GM23338 (cell line): ENCODE data around the gene DBH. TPM values are rescaled to one million over a fixed set of nuclear protein-coding genes. Genes with fewer than 3 reads are reported as not detected.

Experiments
- ATAC-seq: fragments of 200-7000 bp; cut with Tn5 transposase; 3 replicates; pipeline ENCODE4 v1.9.1; 2020
- DNase-seq: peaks from one replicate; pipeline ENCODE4 v3.0.0-alpha.2; 2015; ENCODE audit warnings: low spot score
- H2AFZ ChIP-seq: fragments of 200-600 bp; sonication (generic); 2 replicates; pipeline ENCODE4 v1.8.0; 2016; ENCODE audit warnings: antibody characterized with exemption, mild to moderate bottlenecking, moderate library complexity
- H3F3A ChIP-seq: fragments of 200-600 bp; sonication (generic); replicated peaks from 2 replicates; pipeline ENCODE4 v1.8.0; 2017; ENCODE audit warnings: antibody characterized with exemption, mixed run types, low read depth
- H3K27ac ChIP-seq: fragments of 200-600 bp; sonication (generic); 2 replicates; pipeline ENCODE4 v1.6.1; 2016; ENCODE audit warnings: low read depth
- H3K27me3 ChIP-seq: fragments of 200-600 bp; sonication (generic); 2 replicates; pipeline ENCODE4 v1.8.0; 2016; ENCODE audit warnings: mild to moderate bottlenecking, mixed run types, moderate library complexity; ENCODE audit not compliant: insufficient read depth
- H3K36me3 ChIP-seq: fragments of 200-600 bp; sonication (generic); 2 replicates; pipeline ENCODE4 v1.8.0; 2016; ENCODE audit warnings: mild to moderate bottlenecking; ENCODE audit not compliant: insufficient read depth
- H3K4me1 ChIP-seq: fragments of 200-600 bp; sonication (generic); 2 replicates; pipeline ENCODE4 v1.8.0; 2016; ENCODE audit warnings: mild to moderate bottlenecking, moderate library complexity; ENCODE audit not compliant: insufficient read depth
- H3K4me2 ChIP-seq: fragments of 200-600 bp; sonication (generic); 2 replicates; pipeline ENCODE4 v1.7.1; 2017; ENCODE audit warnings: mixed run types
- H3K4me3 ChIP-seq: fragments of 200-600 bp; sonication (generic); 2 replicates; pipeline ENCODE4 v1.6.1; 2016; ENCODE audit warnings: mixed run types
- H3K79me2 ChIP-seq: fragments of 200-600 bp; sonication (generic); replicated peaks from 2 replicates; pipeline ENCODE4 v1.8.0; 2017; ENCODE audit warnings: mild to moderate bottlenecking; ENCODE audit not compliant: insufficient read depth
- H3K9me2 ChIP-seq: fragments of 200-600 bp; sonication (generic); 2 replicates; pipeline ENCODE4 v1.8.0; 2017; ENCODE audit not compliant: insufficient read depth
- H4K20me1 ChIP-seq: fragments of 200-600 bp; sonication (generic); replicated peaks from 2 replicates; pipeline ENCODE4 v1.8.0; 2017; ENCODE audit warnings: mild to moderate bottlenecking; ENCODE audit not compliant: insufficient read depth
- H3K27ac Mint-ChIP-seq: 2 replicates; pipeline ENCODE4 v1.8.0; 2020; ENCODE audit warnings: inconsistent platforms, mild to moderate bottlenecking, moderate library complexity, mixed read lengths
- H3K27me3 Mint-ChIP-seq: 3 replicates; pipeline ENCODE4 v1.8.0; 2022; ENCODE audit warnings: low read depth, mild to moderate bottlenecking, moderate library complexity, mixed read lengths, inconsistent platforms; ENCODE audit not compliant: insufficient read depth, poor library complexity
- H3K36me3 Mint-ChIP-seq: 3 replicates; pipeline ENCODE4 v1.8.0; 2021; ENCODE audit warnings: low read depth, mild to moderate bottlenecking, inconsistent platforms, moderate library complexity, mixed read lengths
- H3K4me1 Mint-ChIP-seq: 3 replicates; pipeline ENCODE4 v1.8.0; 2020; ENCODE audit warnings: mild to moderate bottlenecking, inconsistent platforms, mixed read lengths
- H3K4me3 Mint-ChIP-seq: 3 replicates; pipeline ENCODE4 v1.8.0; 2021; ENCODE audit warnings: moderate library complexity, mild to moderate bottlenecking, inconsistent platforms, mixed read lengths
- H3K9me3 Mint-ChIP-seq: 3 replicates; pipeline ENCODE4 v1.8.0; 2020; ENCODE audit warnings: moderate library complexity, mild to moderate bottlenecking, inconsistent platforms, mixed read lengths
- EZH2phosphoT487 ChIP-seq: fragments of 200-600 bp; sonication (generic); IDR thresholded peaks from one replicate; pipeline ENCODE4 v1.8.1; 2018; ENCODE audit warnings: antibody characterized with exemption; ENCODE audit not compliant: unreplicated experiment
- POLR2AphosphoS5 ChIP-seq: IDR thresholded peaks from 2 replicates; pipeline ENCODE4 v1.6.1; 2016; ENCODE audit warnings: antibody characterized with exemption, low read depth
- polyA plus RNA-seq: library from polyadenylated mRNA; unstranded; fragments of >200 nt; fragmentation: Nextera tagmentation; extraction: Ambion mirVana; gene quantifications from 2 replicates; pipeline ENCODE4 v1.2.1, GENCODE V29; 2016
- total RNA-seq: library from RNA; depleted of rRNA; stranded (reverse); fragments of >200 nt; shearing (Covaris generic); gene quantifications from 2 replicates; pipeline ENCODE4 v1.2.3, GENCODE V29; 2014
- TF ChIP-seq, protein P1 (sequence below): IDR thresholded peaks from 2 replicates; pipeline ENCODE4 v1.6.1; 2016; ENCODE audit warnings: antibody characterized with exemption
- TF ChIP-seq, protein P2 (sequence below), 2 experiments: fragments of 200-600 bp in 1 of 2; sonication (generic) in 1 of 2; conservative IDR thresholded peaks; 2 replicates each; pipeline versions ENCODE4 v1.5.1 to v1.6.1; 2016 to 2017; ENCODE audit warnings: antibody characterized with exemption in 2 of 2, low read depth in 2 of 2, mild to moderate bottlenecking in 2 of 2, moderate library complexity in 1 of 2
- TF ChIP-seq, protein P3 (sequence below): fragments of 250-450 bp; sonication (Bioruptor Pico); IDR thresholded peaks from 2 replicates; pipeline ENCODE4 v1.5.0; 2020; ENCODE audit warnings: mild to moderate bottlenecking, moderate library complexity

Gene DBH
- total and polyA plus RNA-seq, 2 experiments from 2014 or later = 0.08 to 0.24 TPM

DNA sequence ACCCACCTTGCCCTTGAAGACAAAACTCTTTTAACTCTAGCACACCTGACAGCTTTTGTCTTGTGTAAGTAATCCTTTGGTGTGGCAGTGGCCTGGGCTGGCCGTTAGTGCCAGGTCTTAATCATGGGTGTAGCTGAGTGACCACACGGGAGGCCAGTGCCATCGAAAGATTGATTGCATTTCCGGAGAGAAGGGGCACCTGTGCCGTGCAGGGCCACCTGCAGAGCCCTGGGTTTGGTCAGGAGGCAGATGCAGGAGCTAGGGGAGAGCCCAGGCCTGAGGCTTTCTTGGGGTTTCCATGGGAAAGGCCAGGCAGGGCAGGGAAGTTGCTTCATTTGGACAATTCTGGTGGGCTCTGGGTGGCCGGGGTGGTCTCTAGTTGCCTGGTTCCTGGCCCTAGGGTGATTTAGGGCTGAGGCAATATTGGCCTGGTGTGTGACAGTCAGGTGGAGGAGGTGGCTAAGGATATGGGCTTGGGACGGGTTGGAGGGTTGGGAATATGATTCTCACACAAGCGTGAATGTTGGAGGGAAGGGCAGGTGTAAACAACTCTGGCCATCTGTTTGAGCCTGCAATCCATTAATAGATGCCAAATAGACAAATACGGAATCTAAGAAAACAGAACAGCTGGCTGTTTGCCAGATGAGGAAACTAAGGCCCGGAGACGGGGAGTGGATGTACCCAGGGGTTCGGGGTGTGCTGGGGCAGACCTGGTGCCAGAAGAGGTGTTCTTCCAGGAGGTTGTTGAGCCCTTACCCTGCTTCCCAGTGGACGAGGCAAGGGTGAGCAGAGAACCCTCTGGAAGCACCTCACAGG is 4.6 kb downstream of the DBH start (continued):
- TF ChIP-seq, protein P1, sequence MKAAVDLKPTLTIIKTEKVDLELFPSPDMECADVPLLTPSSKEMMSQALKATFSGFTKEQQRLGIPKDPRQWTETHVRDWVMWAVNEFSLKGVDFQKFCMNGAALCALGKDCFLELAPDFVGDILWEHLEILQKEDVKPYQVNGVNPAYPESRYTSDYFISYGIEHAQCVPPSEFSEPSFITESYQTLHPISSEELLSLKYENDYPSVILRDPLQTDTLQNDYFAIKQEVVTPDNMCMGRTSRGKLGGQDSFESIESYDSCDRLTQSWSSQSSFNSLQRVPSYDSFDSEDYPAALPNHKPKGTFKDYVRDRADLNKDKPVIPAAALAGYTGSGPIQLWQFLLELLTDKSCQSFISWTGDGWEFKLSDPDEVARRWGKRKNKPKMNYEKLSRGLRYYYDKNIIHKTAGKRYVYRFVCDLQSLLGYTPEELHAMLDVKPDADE = no peak
- TF ChIP-seq, protein P2, sequence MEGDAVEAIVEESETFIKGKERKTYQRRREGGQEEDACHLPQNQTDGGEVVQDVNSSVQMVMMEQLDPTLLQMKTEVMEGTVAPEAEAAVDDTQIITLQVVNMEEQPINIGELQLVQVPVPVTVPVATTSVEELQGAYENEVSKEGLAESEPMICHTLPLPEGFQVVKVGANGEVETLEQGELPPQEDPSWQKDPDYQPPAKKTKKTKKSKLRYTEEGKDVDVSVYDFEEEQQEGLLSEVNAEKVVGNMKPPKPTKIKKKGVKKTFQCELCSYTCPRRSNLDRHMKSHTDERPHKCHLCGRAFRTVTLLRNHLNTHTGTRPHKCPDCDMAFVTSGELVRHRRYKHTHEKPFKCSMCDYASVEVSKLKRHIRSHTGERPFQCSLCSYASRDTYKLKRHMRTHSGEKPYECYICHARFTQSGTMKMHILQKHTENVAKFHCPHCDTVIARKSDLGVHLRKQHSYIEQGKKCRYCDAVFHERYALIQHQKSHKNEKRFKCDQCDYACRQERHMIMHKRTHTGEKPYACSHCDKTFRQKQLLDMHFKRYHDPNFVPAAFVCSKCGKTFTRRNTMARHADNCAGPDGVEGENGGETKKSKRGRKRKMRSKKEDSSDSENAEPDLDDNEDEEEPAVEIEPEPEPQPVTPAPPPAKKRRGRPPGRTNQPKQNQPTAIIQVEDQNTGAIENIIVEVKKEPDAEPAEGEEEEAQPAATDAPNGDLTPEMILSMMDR (conservative IDR thresholded peaks at IDR 0.05; ENCODE audit: low read depth in 2 of 2) = no peak
- TF ChIP-seq, protein P3, sequence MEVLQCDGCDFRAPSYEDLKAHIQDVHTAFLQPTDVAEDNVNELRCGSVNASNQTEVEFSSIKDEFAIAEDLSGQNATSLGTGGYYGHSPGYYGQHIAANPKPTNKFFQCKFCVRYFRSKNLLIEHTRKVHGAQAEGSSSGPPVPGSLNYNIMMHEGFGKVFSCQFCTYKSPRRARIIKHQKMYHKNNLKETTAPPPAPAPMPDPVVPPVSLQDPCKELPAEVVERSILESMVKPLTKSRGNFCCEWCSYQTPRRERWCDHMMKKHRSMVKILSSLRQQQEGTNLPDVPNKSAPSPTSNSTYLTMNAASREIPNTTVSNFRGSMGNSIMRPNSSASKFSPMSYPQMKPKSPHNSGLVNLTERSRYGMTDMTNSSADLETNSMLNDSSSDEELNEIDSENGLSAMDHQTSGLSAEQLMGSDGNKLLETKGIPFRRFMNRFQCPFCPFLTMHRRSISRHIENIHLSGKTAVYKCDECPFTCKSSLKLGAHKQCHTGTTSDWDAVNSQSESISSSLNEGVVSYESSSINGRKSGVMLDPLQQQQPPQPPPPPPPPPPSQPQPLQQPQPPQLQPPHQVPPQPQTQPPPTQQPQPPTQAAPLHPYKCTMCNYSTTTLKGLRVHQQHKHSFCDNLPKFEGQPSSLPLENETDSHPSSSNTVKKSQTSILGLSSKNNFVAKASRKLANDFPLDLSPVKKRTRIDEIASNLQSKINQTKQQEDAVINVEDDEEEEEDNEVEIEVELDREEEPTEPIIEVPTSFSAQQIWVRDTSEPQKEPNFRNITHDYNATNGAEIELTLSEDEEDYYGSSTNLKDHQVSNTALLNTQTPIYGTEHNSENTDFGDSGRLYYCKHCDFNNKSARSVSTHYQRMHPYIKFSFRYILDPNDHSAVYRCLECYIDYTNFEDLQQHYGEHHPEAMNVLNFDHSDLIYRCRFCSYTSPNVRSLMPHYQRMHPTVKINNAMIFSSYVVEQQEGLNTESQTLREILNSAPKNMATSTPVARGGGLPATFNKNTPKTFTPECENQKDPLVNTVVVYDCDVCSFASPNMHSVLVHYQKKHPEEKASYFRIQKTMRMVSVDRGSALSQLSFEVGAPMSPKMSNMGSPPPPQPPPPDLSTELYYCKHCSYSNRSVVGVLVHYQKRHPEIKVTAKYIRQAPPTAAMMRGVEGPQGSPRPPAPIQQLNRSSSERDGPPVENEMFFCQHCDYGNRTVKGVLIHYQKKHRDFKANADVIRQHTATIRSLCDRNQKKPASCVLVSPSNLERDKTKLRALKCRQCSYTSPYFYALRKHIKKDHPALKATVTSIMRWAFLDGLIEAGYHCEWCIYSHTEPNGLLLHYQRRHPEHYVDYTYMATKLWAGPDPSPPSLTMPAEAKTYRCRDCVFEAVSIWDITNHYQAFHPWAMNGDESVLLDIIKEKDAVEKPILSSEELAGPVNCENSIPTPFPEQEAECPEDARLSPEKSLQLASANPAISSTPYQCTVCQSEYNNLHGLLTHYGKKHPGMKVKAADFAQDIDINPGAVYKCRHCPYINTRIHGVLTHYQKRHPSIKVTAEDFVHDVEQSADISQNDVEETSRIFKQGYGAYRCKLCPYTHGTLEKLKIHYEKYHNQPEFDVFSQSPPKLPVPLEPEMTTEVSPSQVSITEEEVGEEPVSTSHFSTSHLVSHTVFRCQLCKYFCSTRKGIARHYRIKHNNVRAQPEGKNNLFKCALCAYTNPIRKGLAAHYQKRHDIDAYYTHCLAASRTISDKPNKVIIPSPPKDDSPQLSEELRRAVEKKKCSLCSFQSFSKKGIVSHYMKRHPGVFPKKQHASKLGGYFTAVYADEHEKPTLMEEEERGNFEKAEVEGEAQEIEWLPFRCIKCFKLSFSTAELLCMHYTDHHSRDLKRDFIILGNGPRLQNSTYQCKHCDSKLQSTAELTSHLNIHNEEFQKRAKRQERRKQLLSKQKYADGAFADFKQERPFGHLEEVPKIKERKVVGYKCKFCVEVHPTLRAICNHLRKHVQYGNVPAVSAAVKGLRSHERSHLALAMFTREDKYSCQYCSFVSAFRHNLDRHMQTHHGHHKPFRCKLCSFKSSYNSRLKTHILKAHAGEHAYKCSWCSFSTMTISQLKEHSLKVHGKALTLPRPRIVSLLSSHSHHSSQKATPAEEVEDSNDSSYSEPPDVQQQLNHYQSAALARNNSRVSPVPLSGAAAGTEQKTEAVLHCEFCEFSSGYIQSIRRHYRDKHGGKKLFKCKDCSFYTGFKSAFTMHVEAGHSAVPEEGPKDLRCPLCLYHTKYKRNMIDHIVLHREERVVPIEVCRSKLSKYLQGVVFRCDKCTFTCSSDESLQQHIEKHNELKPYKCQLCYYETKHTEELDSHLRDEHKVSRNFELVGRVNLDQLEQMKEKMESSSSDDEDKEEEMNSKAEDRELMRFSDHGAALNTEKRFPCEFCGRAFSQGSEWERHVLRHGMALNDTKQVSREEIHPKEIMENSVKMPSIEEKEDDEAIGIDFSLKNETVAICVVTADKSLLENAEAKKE (CRISPR knock-in tag) = no peak

DNA sequence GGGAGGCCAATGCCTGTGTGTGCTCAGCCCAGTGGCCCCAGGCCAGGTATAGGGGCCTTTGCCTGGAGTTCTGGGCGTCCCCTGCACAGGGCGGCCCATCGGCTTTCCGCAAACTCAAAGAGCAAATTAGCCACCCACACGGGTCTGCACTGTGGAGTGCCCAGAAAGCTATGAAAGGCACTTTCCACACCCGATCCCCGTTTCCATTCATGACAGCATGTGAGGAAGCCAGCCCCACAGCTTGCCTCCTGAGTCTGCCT is 5.2 kb downstream of the DBH start:
- Histone ChIP-seq H4K20me1 (no peaks in the 10 kb centered on the region), H3K36me3 (no peaks in the 10 kb centered on the region), H3K4me2 (no peak overlapping the region), H3K4me1 (peaks cover 11% of the 10 kb centered on the region), H2AFZ (no peak overlapping the region), H3K4me3 (no peak overlapping the region), H3K27me3 (no peaks in the 10 kb centered on the region), H3K79me2 (no peaks in the 10 kb centered on the region), H3F3A (no peaks in the 10 kb centered on the region), H3K9me2 (no peaks in the 10 kb centered on the region), H3K27ac (no peak overlapping the region)
- no peak for TF ChIP-seq POLR2AphosphoS5
- TF ChIP-seq EZH2phosphoT487 = no peak
- TF ChIP-seq, protein P2 (conservative IDR thresholded peaks at IDR 0.05; ENCODE audit: low read depth in 2 of 2) = no peak
- TF ChIP-seq, protein P1 = no peak
- no peak for ATAC-seq
- Mint-ChIP-seq H3K4me1 (peaks cover 22% of the 10 kb centered on the region), H3K27me3 (peaks cover 4% of the 10 kb centered on the region), H3K36me3 (no peaks in the 10 kb centered on the region; the same call in 2 of the 3 replicates), H3K27ac (no peak overlapping the region), H3K9me3 (no peaks in the 10 kb centered on the region), H3K4me3 (no peak overlapping the region)
- DNase-seq = no peak
